ENCODE results near the gene MTCH2.
"Not testable (repeated sequence)": the region's sequence is repeated elsewhere in the genome, so short reads cannot be mapped to it uniquely, and the experiment has no call there.

Gene MTCH2

DNA sequence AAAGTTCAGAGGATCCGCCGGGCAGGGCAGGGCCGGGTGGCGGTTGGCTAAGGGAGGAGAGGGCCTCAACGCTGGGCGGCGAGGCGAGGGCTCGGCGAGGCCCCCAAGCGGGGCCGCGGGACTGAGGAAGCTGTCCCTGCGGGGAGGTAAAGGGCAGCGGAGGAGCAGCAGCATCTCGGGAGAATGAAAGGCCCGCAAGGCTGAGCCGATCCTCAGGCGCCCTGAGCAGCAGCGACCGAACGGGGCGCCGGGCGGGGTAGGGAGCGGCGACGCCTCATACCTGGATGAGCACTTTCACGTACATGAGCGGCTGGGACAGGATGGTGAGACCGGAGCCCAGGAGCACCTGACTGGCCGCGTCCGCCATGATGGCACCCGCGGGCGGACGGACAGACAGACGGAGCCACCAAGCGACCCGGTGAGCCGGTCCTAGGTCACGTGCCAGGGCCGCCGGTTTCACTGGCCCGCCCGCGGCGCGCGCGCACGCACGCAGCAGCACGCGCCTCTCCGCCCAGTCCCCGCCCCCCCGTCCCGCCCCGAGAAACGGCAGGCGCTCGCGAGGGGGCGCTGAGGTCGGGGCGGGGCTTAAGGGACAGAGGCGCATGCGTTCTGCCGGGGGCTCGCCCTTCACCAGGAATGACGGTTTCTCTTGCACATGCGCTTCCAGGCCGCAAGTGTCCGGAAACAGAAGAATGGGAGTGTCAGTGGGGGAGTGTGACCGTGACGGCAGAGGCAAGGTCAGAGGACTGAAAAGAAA, at the start of gene MTCH2:
Gene MTCH2, minus strand, starts transcription at position 461 of the 757 bp plus-strand sequence. Its CDS starts 94 bp downstream, at position 367.
- DNase-seq: peak; percentile 98

DNA sequence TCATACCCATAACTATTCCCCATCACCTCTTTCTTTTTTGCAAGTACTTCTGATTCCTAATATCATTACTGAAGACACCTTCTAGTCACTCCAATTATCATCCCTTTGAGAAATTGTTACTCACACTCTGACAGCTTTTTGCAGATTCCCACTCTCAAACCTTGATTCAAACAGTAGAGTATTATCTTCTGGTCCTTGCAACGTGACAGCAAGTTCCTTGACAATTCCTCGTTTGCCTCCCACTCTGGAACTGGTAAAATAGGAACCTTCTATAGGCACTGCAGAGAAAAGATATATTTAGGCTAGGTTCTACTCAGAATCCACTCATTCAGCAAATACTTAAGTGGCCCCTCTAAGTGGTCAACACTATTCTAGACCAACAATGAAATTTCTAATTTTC, 49.6 kb upstream of the MTCH2 start:
- DNase-seq: no peak

DNA sequence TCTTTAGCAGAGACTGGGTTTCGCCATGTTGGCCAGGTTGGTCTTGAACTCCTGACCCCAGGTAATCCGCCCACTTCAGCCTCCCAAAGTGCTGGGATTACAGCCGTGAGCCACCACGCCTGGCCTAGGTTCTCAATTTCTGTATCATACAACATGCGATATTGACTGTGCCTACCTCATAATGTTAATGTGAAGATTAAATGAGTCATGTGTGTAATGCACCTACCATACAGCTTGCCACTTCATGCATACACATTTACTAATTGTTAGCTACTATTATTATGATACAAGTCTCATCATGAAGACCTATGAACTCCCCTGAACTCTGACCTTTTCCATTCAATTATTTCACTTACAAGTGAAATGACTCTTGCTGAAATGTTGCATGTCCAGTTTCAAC, 47.1 kb upstream of the MTCH2 start:
- DNase-seq: no peak

DNA sequence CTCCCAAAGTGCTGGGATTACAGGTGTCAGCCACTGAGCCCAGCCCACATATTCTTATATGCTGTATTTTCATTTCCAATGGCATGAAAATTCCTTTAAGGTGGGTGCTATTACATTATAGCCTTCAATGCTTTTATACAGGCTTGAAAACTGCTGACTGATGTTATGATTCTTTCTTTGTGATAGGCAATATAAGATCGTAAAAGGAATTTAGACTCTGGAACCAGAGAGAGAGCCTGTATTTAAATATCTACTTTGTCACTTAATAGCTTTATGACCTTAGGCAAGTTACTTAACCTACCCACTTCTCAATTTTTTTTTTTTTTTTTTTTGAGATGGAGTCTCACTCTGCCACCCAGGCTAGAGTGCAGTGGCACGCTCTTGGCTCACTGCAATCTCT, 46.6 kb upstream of the MTCH2 start:
- DNase-seq: no peak

DNA sequence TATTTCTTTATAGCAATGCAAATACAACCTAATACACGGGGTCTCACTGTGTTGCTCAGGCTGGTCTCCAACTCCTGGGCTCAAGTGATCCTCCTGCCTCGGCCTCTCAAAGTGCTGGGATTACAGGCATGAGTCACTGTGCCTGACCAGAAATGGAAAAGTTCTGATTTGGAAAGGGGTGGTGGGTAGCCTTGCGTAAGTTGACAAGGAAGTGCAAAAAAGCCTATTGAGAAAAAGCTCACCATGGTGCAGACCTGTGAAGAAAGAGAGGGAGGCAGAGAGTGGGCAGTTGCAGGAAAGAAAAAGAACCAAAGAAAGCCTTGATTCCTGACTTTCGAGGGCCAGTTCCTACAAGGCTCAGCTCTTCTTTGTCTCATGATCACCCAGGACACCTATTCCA, 45.8 kb upstream of the MTCH2 start:
- no peak for DNase-seq

DNA sequence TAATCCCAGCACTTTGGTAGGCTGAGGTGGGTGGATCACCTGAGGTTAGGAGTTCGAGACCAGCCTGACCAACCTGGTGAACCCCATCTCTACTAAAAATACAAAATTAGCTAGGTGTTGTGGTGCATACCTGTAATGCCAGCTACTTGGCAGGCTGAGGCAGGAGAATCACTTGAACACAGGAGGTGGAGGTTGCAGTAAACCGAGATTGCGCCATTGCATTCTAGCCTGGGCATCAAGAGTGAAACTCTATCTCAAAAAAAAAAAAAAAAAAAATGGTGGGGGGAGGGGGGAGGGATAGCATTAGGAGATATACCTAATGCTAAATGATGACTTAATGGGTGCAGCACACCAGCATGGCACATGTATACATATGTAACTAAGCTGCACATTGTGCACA, 44.3 kb upstream of the MTCH2 start:
- not testable (repeated sequence) for DNase-seq

DNA sequence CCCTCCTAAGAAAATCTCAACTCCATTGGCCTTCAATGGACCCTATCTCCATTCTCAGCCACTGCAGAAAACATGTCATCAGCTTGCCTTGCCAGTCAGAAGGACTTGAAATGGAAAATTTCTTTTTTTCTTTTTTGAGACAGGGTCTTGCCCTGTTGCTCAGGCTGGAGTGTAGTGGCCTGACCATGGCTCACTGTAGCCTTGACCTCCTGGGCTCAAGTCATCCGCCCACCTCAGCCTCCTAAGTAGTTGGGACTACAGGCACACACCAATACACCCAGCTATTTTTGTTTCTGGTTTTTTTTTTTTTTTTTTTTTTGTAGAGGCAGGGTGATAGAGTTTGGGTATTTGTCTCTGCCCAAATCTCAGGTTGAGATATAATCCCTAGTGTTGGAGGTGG, 43.8 kb upstream of the MTCH2 start:
- DNase-seq: no peak

DNA sequence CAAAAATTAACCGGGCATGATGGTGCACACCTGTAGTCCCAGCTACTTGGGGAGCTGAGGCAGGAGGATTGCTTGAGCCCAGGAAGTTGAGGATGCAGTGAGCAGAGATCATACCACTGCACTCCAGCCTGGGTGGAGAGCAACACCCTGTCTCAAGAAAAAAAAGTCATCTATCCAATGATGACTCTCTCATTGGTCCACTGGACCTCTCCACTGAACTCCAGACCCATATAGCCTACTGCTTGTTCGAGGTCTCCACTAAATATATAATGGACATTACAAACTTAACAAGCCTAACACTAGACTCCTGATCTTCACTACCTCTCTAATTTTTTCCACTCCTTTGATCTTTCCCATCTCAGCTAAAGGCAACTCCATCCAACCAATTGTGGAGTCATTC, 33.5 kb upstream of the MTCH2 start:
- DNase-seq: no peak

DNA sequence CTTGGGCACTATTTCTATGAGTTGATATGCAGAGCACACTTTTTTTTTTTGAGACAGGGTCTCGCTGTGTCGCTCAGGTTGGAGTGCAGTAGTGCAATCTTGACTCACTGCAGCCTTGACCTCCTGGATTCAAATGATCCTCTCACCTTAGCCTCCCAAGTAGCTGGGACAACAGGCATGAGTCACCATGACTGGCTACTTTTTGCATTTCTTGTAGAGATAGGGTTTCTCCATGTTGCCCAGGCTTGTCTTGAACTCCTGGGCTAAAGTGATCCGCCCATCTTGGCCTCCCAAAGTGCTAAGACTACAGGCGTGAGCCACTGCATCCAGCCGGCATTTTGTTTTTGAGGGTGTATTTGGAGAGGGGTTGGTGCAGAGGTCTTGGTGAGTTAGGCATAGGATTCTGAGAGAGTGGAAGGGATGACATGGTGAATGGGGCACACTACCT, 29.9 kb upstream of the MTCH2 start:
- DNase-seq: peak; percentile 2

DNA sequence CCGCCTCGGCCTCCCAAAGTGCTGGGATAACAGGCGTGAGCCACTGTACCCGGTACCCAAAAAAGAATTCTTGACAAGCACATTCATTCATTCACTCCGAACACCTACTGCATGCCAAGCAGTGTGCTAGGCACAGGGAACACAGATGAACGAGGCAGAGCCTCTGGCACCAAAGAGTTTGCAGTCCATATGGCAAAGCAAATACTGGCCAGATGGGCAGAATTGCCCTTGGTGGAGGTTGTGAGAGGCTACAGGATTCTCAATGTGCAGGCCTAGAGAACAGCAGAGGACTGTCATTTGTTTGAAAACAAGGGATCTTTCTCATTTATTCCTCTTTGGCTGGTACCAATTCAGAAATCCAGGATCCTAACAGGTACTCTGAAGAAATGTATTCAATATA, 27.5 kb upstream of the MTCH2 start:
- DNase-seq: peak; percentile 12

DNA sequence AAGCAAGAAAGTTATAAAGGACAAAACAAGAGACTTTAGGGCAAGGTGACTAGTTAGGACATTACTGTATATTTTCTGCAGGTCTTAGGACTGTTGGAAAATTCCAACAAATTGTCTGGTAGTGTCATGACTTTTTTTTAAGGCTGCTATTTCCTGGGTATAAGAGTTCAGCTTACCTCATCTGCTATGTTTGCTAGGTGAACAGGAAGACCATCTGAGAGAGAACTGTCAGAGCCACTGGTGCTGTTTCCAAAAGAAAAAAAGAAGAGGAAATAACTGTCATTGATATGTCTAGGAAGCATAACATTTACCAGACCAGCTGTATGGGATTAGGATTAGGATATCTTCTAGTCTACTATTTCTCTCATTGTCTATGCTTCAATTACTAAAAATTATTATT, 26.3 kb upstream of the MTCH2 start:
- no peak for DNase-seq

DNA sequence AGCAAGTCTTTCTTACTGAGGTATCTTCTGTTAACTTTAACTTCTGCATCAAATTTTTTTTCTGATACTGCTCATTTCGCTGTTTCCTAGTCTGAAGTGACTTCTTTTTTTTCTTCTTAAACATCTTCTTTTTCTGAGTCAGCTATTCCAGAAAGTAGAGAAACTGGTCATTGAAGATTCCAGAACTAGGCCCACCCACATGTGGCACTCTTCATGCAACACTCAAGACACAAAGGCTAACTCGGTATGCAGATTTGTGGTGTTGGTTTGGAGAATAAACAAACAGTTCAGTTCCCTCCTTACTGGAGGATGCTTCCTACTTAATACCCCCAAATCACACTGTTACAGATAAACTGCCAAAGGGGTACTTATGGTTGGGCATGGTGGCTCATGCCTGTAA, 25.2 kb upstream of the MTCH2 start:
- no peak for DNase-seq

DNA sequence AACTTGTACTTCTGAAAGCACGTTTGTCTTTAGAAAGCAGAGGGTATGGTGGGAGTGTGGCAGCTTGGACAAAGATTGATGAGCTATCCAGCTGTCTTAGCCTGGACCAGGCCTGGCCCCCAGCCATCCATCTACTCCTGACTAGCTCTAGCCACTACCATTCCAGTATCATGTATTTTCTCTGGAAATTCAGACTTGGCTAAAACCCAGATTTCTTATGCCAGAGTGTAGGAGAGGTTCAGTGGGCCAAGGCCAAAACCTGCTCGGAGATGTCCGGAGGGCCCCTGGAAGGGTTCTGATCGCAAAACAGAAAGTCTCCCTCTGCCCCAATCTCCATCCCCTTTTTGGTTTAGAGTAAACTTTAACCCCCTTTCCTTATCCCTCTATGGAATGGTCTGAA, 24.8 kb upstream of the MTCH2 start:
- peak; percentile 24 for DNase-seq

DNA sequence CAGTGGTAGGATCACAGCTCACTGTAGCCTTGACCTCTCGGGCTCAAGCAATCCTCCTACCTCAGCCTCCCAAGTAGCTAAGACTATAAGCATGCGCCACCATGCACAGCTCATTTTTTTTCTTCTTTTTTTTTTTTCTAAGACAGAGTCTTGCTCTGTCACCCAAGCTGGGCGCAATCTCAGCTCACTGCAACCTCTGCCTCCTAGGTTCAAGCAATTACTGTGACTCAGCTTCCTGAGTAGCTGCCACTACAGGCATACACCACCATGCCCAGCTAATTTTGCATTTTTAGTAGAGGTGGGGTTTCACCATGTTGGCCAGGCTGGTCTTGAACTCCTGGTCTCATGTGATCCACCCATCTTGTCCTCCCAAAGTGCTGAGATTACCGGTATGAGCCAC, 22.6 kb upstream of the MTCH2 start:
- peak; percentile 44 for DNase-seq

DNA sequence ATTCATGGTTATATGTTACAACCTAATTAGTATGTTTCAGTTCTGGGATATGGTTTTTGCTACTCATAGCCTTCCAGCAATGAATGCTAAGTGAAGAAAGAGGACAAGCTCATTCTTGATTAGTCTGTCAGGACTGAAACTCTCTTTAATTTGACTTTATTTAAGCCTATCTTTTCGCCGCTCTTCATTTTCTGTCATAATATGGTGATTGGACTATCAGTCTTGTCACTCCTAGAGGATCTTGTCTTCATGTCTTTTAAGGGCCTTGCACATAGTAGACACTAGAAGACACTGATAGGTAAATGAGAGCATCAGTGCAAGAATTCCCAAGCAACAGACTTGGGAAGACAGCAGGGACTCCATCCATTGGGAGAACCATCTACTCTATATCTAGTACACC, 18.9 kb upstream of the MTCH2 start:
- no peak for DNase-seq

DNA sequence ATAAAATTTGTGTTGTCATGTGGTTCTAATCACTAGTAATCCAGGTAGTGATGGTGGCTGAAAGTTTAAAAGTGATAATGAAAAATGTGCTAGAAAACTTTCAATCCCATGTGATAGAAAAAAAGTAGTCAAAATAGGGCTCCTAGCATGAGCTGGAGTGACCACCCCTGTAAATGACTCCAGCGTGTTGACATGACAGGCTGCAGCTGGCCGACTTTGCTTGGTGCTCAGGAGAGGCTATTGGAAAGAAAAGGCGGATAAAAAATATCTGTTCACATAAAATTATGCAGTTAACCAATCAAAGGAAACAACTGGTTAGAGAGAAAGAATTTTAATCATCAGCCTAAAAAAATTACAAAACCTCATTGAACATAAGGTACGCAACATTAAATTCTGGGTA, 16.9 kb upstream of the MTCH2 start:
- peak; percentile 5 for DNase-seq

DNA sequence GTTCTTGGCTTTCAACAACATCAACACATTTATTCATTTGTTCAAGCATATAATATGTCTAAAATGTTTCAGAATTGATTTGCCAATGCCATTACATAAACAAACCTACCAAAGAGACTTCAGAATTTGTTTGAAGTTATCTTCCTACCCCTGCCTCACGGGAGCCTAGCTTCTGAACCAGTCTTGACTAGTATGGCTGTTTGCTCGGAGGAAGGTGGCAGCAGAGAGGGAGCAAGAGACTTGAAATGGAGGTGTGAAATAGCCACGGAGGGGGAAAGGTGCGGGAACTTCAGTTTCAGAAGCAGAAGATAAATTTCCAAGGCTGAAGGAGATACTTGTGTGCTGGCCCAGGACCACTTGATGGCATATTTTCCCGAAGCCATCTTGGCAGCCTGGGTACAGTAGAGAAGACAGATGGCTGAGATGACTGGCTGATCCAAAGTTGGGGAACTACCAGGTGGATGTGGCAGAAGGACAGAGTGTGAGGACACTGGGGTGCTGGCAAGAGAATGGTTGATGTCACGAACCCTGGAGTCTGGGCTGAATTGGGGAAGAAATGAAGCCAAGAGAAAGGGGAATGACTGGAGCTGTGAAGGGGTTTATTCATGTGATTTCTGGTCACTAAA, 14.0 kb upstream of the MTCH2 start:
- peak; percentile 37 for DNase-seq

DNA sequence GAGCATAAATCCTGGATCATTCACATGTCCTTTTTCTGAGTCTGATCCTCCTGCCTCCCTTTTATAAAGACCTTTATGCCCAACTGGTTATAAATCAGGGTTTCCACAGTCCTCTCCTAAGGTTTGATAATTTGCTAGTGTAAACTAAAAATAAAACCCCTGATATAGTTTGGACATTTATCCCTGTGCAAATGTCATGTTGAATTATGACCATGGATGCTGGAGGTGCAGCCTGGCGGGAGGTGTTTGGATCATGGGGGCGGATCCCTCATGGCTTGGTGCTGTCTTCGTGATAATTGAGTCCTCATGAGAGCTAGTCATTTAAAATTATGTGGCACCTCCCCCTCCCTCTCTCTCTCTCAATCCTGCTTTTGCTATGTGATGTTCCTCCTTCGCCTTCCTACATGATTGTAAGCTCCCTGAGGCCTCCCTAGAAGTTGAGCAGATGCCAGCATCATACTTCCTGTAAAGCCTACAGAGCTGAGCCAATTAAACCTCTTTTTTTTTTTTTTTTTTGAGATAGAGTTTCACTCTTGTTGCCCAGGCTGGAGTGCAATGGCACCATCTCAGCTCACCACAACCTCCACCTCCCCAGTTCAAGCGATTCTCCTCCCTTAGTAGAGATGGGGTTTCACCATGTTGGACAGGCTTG, 9.6 kb upstream of the MTCH2 start:
- DNase-seq: no peak

DNA sequence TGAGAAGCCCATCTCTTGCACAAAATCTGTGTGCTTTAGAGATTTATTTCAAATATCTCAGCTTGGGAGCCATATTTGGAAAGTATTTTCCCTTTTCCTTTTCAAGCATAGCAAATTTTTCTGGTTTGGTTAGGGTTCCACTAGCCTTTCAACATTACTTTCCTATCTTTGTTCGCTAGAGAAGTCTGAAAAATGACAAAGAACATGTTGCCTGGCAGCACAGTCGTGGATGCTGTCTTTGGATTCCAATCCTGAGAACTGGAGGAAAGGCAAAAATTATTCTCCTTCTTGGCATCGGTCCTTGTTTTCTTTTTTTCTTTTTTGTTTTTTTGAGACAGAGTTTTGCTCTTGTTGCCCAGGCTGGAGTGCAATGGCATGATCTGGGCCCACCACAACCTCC, 6.9 kb upstream of the MTCH2 start:
- DNase-seq: peak; percentile 12

DNA sequence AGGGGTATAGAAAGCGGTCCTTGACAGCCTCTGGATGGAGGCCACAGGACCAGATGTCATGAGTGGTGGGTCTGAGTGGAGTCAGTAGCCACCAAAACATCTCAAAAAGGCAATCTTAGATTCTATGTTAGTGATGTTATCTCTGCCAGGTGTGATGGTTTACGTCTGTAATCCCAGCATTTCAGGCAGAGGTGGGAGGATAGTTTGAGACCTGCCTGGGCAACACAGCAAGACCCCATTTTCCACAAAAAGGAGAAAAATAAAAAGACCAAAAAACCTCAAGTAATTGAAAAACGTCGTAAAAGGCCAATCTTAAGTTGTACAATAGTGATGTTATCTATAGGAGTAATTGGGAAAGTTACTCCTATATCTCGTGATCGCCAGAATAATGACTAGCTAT, 3.7 kb upstream of the MTCH2 start:
- peak; percentile 9 for DNase-seq

DNA sequence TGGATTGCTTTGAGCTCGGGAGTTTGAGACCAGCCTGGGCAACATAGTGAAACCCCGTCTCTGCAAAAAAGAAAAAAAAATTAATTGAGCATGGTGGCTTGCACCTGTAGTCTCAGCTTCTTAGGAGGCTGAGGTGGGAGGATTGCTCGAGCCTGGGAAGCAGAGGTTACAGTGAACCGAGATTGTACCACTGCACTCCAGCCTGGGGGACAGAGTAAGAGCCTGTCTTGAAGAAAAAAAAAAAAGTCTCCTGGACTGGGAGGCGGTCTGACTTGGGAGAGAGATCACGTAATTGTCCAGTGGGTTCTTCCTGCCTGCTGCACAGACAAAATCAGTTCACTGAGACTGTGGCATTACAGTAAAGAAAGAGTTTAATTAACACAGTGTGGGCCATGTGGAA, 3.1 kb upstream of the MTCH2 start:
- DNase-seq: peak; percentile 19

DNA sequence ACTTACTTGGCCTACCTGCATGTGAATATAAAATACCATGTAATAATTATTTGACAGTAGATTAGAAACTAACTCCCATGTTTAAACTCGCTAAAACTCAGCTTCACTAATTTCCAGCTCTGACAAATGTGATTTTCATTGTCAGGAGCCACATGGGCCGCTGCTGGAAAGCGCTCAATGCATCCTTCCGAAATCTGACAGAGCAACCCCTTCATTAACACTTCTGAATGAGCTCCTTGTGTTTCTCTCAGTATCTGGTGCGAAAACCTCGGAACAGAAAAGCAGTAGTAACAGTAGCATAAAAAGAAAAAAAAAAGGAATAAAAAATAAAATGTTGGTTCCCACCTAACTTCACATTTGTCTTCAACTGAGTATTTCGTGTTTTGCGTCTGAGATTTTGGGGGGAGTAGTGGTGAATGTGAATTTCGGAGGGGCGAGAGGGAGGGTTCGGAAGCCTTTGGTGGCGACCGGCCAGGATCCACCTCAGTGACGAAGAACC, 710 bp downstream of the MTCH2 start:
- no peak for DNase-seq

DNA sequence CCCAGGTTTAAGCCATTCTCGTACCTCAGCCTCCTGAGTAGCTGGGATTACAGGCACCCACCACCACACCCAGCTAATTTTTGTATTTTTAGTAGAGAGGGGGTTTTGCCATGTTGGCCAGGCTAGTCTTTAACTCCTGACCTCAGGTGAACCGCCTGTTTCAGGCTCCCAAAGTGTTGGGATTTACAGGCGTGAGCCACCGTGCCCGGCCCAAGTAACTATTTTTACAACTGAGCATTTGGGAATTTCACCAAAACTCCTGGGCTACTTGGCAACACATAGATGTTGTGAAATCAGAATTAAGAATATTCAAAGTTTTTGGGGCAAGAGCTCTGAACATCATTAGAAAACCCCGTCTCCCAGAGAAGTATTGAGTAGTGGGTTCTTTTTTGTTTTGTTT, 1.9 kb downstream of the MTCH2 start:
- peak; percentile 5 for DNase-seq

DNA sequence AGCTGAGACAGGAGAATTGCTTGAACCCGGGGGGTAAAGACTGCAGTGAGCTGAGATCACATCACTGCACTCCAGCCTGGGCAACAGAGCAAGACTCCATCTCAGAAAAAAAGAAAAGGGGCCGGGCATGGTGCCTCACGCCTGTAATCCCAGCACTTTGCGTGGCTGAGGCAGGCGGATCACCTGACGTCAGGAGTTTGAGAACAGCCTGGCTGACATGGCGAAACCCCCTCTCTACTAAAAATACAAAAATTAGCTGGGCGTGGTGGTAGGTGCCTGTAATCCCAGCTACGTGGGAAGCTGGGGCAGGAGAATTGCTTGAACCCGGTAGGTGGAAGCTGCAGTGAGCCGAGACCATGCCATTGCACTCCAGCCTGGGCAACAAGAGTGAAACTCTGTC, 6.0 kb downstream of the MTCH2 start:
- not testable (repeated sequence) for DNase-seq

Measured in activated effector memory CD4-positive, alpha-beta T cell treated with anti-CD3 and anti-CD28 coated beads, Interleukin-2, amount 50 U/mL, for 16 hours (primary cell).